ENCODE results near the gene LHFPL6.

Gene LHFPL6

GRCh38 chr13:39484506-39485313 lies 118.3 kb downstream of the LHFPL6 start:
- no peak overlapping the region for H3K27ac ChIP-seq
- DNase-seq (ENCODE audit: low read depth, low spot score) = no peak

DNA sequence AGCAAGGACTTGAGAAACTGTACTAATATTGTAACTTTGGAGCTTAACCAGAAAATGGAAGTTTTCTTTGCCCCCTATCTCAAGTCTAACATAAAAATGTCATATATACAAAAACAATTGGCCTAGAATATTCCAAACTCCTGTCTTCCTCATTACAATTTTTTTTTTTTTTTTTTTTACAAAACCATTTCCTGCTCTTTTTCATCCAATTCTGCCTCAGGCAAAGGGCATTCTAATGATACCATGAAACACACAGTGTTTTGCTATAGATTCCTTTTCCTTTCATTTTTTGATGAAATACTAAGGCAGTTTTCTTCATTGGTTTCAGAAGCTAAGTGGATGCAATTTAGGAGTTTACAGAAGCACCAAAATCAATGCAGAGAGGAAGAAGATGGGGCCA lies 119.7 kb downstream of the LHFPL6 start:
- no peak overlapping the region for H3K27ac ChIP-seq
- no peak for DNase-seq (ENCODE audit: low read depth, low spot score)

GRCh38 chr13:39481491-39481890 lies 121.5 kb downstream of the LHFPL6 start:
- no peak overlapping the region for H3K27ac ChIP-seq
- DNase-seq (ENCODE audit: low read depth, low spot score) = no peak

DNA sequence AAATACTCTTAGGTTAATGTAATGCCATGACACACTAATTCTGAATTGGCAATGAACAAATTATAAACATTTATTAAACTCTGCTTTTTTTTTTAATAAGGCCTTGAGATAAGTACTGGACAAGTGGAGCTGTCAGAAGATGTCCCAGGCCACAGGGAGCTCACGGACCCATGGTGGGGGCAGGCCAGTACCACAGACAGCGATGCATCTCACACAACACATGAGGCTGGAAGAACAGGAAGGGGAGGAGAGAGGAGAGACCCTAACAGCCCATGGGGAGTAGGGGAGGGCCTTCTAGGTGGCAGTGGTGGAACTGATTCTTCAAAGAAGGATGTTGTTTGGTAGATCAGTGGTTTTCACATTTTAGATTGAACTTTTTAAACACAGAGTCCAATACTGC lies 128.4 kb downstream of the LHFPL6 start:
- no peak overlapping the region for H3K27ac ChIP-seq

DNA sequence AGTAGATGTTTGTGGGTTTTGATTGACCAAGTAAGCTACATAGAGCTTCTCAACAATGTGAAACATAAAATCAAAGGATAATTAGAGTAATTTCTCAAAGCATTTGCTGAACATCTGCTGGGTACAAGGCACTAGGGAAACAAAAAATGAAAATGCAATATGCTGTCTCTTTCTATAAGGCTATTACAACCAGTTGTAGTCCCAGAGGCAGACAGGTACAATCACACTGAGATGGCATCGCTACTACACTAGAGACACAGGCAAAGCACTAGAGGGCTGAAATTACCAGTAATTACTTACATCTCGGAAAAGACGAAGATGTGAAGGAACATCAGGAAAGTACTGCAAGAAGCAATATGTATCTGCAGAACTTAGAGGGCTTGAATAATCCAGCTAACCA lies 133.3 kb downstream of the LHFPL6 start:
- DNase-seq (ENCODE audit: low read depth, low spot score) = no peak
- H3K27ac ChIP-seq = no peak overlapping the region

More for the DNA sequence above, 128.4 kb downstream of the LHFPL6 start:
- DNase-seq (ENCODE audit: low read depth, low spot score) = no peak

DNA sequence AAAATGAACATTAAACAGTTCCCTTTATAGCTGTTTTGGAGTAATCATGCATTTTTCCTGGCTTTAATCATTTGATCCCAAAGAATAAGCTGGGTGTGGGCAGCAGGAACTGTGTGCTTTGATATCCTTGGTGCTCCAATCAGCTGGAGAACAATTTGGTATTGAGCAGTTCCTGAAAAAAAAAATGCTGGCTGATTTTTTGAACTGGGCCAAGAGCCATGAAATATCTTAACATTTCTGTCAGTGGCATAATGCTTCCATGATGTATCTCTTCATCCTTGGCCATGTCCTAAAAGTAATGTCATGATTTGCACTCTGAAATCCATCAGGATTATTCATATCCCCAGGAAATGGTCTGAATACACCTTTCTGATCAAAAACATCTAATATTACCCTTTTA lies 134.7 kb downstream of the LHFPL6 start:
- no peak for DNase-seq (ENCODE audit: low read depth, low spot score)
- no peak overlapping the region for H3K27ac ChIP-seq

GRCh38 chr13:39463611-39464010 lies 139.4 kb downstream of the LHFPL6 start:
- no peak for DNase-seq (ENCODE audit: low read depth, low spot score)
- H3K27ac ChIP-seq = no peak overlapping the region

GRCh38 chr13:39462906-39463305 lies 140.1 kb downstream of the LHFPL6 start:
- no peak overlapping the region for H3K27ac ChIP-seq
- DNase-seq (ENCODE audit: low read depth, low spot score) = no peak

- DNase-seq (ENCODE audit: low read depth, low spot score) = peak; percentile 14
- no peak overlapping the region for H3K27ac ChIP-seq
Observed at GRCh38 chr13:39462428-39462827, 140.6 kb downstream of the LHFPL6 start.

DNA sequence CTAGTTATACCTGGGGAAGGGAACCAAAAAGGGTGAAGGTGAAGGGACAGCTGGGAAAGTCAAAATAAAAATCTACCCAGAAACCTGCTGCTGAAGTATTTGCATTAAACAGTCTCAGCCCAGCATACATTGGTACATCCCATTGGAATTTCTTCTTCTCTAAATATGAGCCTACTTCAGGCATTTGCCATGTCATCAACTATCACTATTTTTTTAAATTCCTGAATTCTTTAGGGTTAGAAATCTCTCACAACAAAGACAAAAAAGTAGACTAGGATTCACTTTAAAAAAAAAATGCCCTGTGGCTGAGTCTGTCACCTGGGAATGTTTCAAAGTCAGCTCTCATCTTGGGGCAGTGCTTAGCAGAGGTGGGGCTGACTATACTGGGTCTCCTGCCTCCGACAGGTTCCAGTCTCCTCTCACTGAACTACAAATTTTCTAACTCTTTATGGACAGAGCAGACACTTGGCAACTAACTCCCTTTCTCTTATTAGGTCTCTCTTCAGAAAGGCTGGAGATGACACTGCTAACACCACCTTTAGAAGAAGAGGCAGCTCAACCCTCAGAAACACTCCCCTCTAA lies 141.2 kb downstream of the LHFPL6 start:
- H3K27ac ChIP-seq = no peak overlapping the region
- no peak for DNase-seq (ENCODE audit: low read depth, low spot score)

DNA sequence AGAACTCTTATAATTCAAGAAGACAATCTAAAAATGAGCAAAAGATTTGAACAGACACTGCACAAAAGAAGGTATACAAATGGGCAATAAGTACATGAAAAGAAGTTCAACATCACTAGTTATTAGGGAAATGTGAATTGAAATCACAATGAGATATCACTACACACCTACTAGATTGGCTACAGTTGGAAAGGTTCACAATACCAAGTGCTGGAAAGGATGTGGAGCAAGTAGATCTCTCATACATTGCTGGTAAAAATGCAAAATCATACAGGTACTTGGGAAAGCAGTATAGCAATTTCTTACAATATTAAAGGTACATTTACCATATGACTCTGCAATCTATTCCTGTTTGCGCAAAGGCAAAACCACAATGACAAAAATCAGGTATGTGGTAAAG lies 145.7 kb downstream of the LHFPL6 start:
- no peak overlapping the region for H3K27ac ChIP-seq
- DNase-seq (ENCODE audit: low read depth, low spot score) = no peak

GRCh38 chr13:39455521-39456175 lies 147.3 kb downstream of the LHFPL6 start:
- DNase-seq (ENCODE audit: low read depth, low spot score) = no peak
- H3K27ac ChIP-seq = no peak overlapping the region

DNA sequence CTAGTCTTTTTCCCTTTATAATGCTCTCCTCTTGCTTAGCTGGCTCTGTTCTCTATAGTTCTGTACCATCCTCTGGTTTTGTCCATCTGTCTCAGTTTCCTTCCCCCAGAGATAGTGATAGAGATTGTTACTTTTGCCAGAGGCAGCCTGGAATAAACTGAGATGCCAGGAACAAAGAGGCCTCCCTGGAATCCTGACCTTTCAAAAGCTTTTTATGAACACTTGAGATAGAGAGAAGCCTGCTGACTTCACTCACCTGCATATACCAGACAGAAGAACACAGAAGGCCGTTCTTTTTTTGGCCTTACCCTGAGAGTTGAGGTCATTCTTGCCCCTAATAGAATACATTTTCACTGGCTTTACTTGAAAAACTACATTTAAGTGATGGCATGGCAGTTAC lies 150.2 kb downstream of the LHFPL6 start:
- no peak for DNase-seq (ENCODE audit: low read depth, low spot score)
- H3K27ac ChIP-seq = no peak overlapping the region

DNA sequence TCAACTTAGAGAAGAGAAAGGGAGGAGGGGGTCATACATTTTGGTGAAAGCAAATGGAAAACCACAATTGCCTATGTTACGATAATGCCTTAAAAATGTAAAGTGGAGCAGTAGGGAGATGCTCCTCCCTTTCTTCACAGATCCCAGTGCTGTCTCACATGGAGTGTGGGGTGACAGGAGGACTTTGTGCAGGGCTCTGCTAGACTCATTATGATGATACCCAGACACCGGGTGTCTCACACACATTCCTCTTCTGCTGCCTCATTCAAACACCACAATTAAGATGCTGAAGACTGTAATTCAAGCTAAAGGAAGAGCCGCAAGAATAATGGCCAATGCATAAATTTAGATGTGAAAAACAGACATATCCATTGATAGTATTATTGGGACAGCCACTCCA lies 150.6 kb downstream of the LHFPL6 start:
- no peak for DNase-seq (ENCODE audit: low read depth, low spot score)
- no peak overlapping the region for H3K27ac ChIP-seq

GRCh38 chr13:39451860-39452301 lies 151.1 kb downstream of the LHFPL6 start:
- no peak overlapping the region for H3K27ac ChIP-seq
- no peak for DNase-seq (ENCODE audit: low read depth, low spot score)

DNA sequence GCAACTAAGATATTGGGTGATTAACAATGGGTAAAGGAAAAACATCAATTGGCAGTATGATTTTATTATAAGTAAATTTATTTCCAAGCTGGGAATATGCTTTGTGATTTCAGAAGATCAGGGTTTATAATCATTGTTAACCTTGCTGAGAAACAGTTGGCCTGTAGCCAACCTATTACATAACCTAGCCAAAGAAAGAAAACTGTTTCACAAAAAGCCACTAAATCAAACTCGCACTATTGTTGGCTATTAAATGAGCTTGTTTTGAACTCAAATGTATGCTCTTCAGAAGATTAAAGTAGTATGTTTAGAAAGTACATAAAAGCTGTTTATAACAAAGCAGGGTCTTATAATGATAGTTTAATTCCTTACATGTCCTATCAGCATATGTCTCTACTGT lies 151.7 kb downstream of the LHFPL6 start:
- DNase-seq (ENCODE audit: low read depth, low spot score) = no peak
- H3K27ac ChIP-seq = no peak overlapping the region

DNA sequence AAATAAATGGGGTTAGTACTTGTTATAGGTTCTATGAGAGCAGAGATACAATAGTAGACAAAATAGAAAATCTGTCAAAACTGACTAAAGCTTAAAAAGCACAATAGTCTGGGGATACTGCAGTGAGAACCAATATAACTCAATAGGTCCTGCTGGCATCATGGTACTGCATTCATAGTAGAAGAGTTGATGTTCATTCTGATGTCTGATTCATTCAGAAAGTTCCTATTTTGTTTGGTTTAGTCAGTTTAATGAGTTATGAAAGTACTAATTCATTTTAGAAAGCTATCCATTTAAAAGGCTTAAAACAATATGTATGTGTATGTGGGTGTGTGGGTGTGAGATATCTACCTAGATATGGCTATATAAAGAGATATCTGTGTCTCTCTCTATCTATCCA lies 152.8 kb downstream of the LHFPL6 start:
- no peak overlapping the region for H3K27ac ChIP-seq
- no peak for DNase-seq (ENCODE audit: low read depth, low spot score)

- H3K27ac ChIP-seq = no peak overlapping the region
- DNase-seq (ENCODE audit: low read depth, low spot score) = no peak
Observed at GRCh38 chr13:39448834-39449233, 154.2 kb downstream of the LHFPL6 start.

- H3K27ac ChIP-seq = no peak overlapping the region
- no peak for DNase-seq (ENCODE audit: low read depth, low spot score)
Observed at GRCh38 chr13:39446865-39447264, 156.1 kb downstream of the LHFPL6 start.

DNA sequence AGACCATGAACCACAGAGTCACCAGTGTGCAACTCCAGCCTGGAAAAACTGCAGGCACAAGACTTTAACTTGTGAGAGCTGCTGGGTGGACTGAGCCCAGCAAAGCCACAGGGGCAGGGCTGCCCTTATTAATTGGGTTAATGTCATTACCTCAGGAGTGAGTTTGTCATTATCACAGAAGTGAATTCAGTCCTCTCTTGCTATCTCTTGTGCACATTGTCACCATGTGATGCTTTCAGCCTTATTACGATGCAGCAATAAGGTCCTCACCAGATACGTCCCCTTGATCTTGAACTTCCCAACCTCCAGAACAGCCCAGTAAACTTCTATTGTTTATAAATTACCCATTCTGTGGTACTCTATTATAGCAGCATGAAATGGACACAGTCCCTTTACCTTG lies 158.1 kb downstream of the LHFPL6 start:
- no peak for DNase-seq (ENCODE audit: low read depth, low spot score)
- H3K27ac ChIP-seq = no peak overlapping the region

- H3K27ac ChIP-seq = no peak overlapping the region
- no peak for DNase-seq (ENCODE audit: low read depth, low spot score)
Observed at GRCh38 chr13:39433651-39434050, 169.3 kb downstream of the LHFPL6 start.

Measured in epithelial cell of prostate (primary cell).